Measurements from ENCODE around the gene FAM217A.

Gene FAM217A

DNA sequence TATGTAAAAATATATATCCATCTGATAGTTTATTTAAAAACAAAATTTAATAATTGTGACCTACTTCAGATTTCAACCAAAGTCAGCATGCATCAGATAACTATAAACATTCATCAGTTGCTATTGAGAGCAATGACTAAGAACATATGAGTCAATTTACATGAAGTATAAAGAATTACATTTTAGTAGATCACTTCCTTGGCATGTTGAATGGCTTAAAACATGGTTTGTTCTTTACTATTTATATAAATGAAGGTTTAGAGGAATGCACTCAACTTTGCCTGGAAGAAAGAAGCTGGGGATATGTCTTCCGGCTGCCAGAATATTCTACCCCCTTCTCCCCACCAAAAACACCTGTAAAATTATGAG, 6.4 kb upstream of the FAM217A start:
- no peak for FAIRE-seq
- DNase-seq (ENCODE audit: insufficient read length, low spot score), result no peak

GRCh38 chr6:4084444-4085331, 5.8 kb upstream of the FAM217A start:
- FAIRE-seq (no peak), DNase-seq (ENCODE audit: insufficient read length, low spot score) (no peak)
- TF ChIP-seq POLR2A (IDR thresholded peaks at IDR 0.05; ENCODE audit: low read depth, low read length) (no peak), SPI1 (IDR thresholded peaks at IDR 0.05; ENCODE audit: low read depth, low read length) (no peak), PAX5 (IDR thresholded peaks at IDR 0.05; ENCODE audit: insufficient read depth, low read length, severe bottlenecking) (no peak), TAF1 (IDR thresholded peaks at IDR 0.05; ENCODE audit: low read depth, low read length) (no peak), POLR2AphosphoS5 (IDR thresholded peaks at IDR 0.05; ENCODE audit: low read depth, low read length) (no peak), POU2F2 (IDR thresholded peaks at IDR 0.05; ENCODE audit: low read depth, low read length) (no peak)

More for the DNA sequence above, 6.4 kb upstream of the FAM217A start:
- TF ChIP-seq PAX5 (IDR thresholded peaks at IDR 0.05; ENCODE audit: insufficient read depth, low read length, severe bottlenecking), result no peak
- TF ChIP-seq SPI1 (IDR thresholded peaks at IDR 0.05; ENCODE audit: low read depth, low read length), result no peak
- no peak for TF ChIP-seq POU2F2 (IDR thresholded peaks at IDR 0.05; ENCODE audit: low read depth, low read length)
- no peak for TF ChIP-seq TAF1 (IDR thresholded peaks at IDR 0.05; ENCODE audit: low read depth, low read length)
- TF ChIP-seq POLR2AphosphoS5 (IDR thresholded peaks at IDR 0.05; ENCODE audit: low read depth, low read length), result no peak
- TF ChIP-seq POLR2A (IDR thresholded peaks at IDR 0.05; ENCODE audit: low read depth, low read length), result no peak

DNA sequence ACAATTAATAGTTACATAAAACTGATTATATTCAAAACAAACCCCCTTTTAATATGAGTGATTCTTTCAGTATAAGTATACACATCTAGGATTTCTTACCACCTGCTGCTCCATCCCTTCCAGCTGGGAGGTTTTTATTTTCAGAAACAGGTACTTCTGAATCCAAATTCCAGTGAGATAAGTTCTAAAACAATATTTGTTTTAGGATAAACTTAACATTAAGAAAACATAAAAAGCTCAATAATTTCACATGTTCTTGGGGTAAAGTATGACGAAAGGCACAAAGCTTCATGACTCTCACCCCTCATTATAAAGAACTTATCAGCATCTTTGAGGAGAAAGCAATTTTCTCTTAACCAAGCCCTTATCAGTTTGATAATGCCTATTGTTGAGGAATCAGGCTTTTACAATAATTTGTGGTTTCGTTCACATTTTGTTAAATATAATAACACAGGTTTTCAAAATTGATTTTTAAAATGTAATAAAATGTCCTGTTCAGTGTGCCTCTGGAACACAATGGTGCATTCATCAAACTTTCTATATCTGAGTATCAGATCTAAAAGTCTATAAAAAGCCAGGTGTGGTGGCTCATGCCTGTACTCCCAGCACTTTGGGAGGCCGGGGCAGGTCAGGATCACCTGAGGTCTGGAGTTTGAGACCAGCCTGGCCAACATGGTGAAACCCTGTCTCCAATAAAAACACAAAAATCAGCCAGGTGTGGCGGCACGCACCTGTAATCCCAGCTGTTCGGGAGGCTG, 4.3 kb downstream of the FAM217A start:
- DNase-seq (ENCODE audit: insufficient read length, low spot score) (no peak), FAIRE-seq (no peak)
- TF ChIP-seq TAF1 (IDR thresholded peaks at IDR 0.05; ENCODE audit: low read depth, low read length), result no peak
- TF ChIP-seq POLR2AphosphoS5 (IDR thresholded peaks at IDR 0.05; ENCODE audit: low read depth, low read length), result no peak
- no peak for TF ChIP-seq PAX5 (IDR thresholded peaks at IDR 0.05; ENCODE audit: insufficient read depth, low read length, severe bottlenecking)
- TF ChIP-seq POLR2A (IDR thresholded peaks at IDR 0.05; ENCODE audit: low read depth, low read length), result no peak
- TF ChIP-seq POU2F2 (IDR thresholded peaks at IDR 0.05; ENCODE audit: low read depth, low read length), result no peak
- TF ChIP-seq SPI1 (IDR thresholded peaks at IDR 0.05; ENCODE audit: low read depth, low read length), result no peak

- no peak for FAIRE-seq
- DNase-seq (ENCODE audit: insufficient read length, low spot score), result no peak
Measured at GRCh38 chr6:4071330-4071729, 7.6 kb downstream of the FAM217A start.

DNA sequence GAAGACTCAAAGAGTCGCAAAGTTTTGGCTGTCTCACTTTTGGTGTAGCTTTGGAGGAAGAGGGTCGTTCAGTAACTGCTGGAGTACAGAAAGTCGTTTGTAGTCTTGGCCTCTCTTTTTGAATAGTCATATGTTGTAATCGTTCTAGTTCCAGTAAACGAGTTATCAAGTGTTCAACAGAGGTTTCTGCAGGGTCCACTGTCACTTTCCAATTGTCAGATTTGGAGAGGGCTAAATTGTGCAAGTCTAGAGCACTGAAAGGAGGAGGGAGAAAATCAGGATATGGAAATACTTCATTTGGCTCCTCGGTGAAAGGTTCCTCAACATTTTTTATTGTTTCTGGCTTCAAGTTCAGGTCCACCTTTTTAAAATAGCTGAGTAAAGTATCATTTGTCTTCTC, 9.7 kb downstream of the FAM217A start:
- TF ChIP-seq PAX5 (IDR thresholded peaks at IDR 0.05; ENCODE audit: insufficient read depth, low read length, severe bottlenecking), result no peak
- TF ChIP-seq POLR2A (IDR thresholded peaks at IDR 0.05; ENCODE audit: low read depth, low read length), result no peak
- no peak for TF ChIP-seq POLR2AphosphoS5 (IDR thresholded peaks at IDR 0.05; ENCODE audit: low read depth, low read length)
- no peak for TF ChIP-seq SPI1 (IDR thresholded peaks at IDR 0.05; ENCODE audit: low read depth, low read length)
- TF ChIP-seq TAF1 (IDR thresholded peaks at IDR 0.05; ENCODE audit: low read depth, low read length), result no peak
- no peak for TF ChIP-seq POU2F2 (IDR thresholded peaks at IDR 0.05; ENCODE audit: low read depth, low read length)
- FAIRE-seq, result no peak
- DNase-seq (ENCODE audit: insufficient read length, low spot score), result no peak

More at GRCh38 chr6:4071330-4071729, 7.6 kb downstream of the FAM217A start:
- no peak for TF ChIP-seq POLR2AphosphoS5 (IDR thresholded peaks at IDR 0.05; ENCODE audit: low read depth, low read length)
- no peak for TF ChIP-seq TAF1 (IDR thresholded peaks at IDR 0.05; ENCODE audit: low read depth, low read length)
- no peak for TF ChIP-seq POLR2A (IDR thresholded peaks at IDR 0.05; ENCODE audit: low read depth, low read length)
- TF ChIP-seq SPI1 (IDR thresholded peaks at IDR 0.05; ENCODE audit: low read depth, low read length), result no peak
- TF ChIP-seq POU2F2 (IDR thresholded peaks at IDR 0.05; ENCODE audit: low read depth, low read length), result no peak
- TF ChIP-seq PAX5 (IDR thresholded peaks at IDR 0.05; ENCODE audit: insufficient read depth, low read length, severe bottlenecking), result no peak

- TF ChIP-seq SPI1 (IDR thresholded peaks at IDR 0.05; ENCODE audit: low read depth, low read length), result no peak
- no peak for TF ChIP-seq TAF1 (IDR thresholded peaks at IDR 0.05; ENCODE audit: low read depth, low read length)
- no peak for TF ChIP-seq POLR2AphosphoS5 (IDR thresholded peaks at IDR 0.05; ENCODE audit: low read depth, low read length)
- no peak for TF ChIP-seq PAX5 (IDR thresholded peaks at IDR 0.05; ENCODE audit: insufficient read depth, low read length, severe bottlenecking)
- TF ChIP-seq POLR2A (IDR thresholded peaks at IDR 0.05; ENCODE audit: low read depth, low read length), result no peak
- TF ChIP-seq POU2F2 (IDR thresholded peaks at IDR 0.05; ENCODE audit: low read depth, low read length), result no peak
- no peak for DNase-seq (ENCODE audit: insufficient read length, low spot score)
- FAIRE-seq, result no peak
Measured at GRCh38 chr6:4067673-4068072, 11.3 kb downstream of the FAM217A start.

DNA sequence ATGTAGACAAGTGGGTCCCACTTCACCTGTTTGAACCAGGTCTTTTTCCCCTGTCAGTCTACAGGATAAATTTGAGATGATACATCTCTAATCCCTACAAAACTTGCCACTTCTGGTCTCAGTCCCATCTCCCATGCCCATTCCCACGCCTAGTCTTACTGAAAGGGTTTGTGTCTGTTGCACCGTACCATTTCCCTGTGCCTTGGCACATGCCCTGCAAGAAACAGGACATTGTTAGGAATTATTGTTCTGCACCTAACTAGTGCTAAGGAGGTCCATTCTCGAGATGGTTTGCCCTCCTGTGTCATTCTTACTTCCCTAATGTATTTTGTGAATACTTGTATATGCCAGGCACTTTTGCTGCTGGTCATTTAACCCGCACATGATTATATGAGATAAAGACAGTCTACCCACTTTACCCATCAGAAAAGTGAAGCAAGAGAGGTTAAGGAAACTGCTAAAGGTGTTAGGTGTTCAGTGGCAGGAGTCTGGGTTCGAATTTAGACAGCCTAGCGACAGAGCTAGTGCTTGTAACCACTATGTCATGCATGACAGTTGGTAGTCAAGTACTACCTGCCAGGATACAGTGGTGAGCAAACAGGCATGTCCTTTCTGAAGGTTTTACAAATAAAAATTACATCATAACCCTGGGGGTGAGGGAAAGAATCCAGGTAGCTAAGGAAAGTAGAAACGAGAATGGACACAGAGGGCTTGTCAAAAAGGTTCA, 12.7 kb downstream of the FAM217A start:
- FAIRE-seq (no peak), DNase-seq (ENCODE audit: insufficient read length, low spot score) (no peak)

GRCh38 chr6:4059115-4059777, 19.7 kb downstream of the FAM217A start:
- TF ChIP-seq POU2F2 (IDR thresholded peaks at IDR 0.05; ENCODE audit: low read depth, low read length), result no peak
- TF ChIP-seq TAF1 (IDR thresholded peaks at IDR 0.05; ENCODE audit: low read depth, low read length), result no peak
- no peak for FAIRE-seq

More for the DNA sequence above, 12.7 kb downstream of the FAM217A start:
- TF ChIP-seq SPI1 (IDR thresholded peaks at IDR 0.05; ENCODE audit: low read depth, low read length) (no peak), POLR2AphosphoS5 (IDR thresholded peaks at IDR 0.05; ENCODE audit: low read depth, low read length) (peak; percentile 50; the same call in 1 of the 2 replicates), POLR2A (IDR thresholded peaks at IDR 0.05; ENCODE audit: low read depth, low read length) (0 out of 2 replicates have a peak, but pooled peaks have one; percentile 32), POU2F2 (IDR thresholded peaks at IDR 0.05; ENCODE audit: low read depth, low read length) (no peak), PAX5 (IDR thresholded peaks at IDR 0.05; ENCODE audit: insufficient read depth, low read length, severe bottlenecking) (no peak), TAF1 (IDR thresholded peaks at IDR 0.05; ENCODE audit: low read depth, low read length) (no peak)

More at GRCh38 chr6:4059115-4059777, 19.7 kb downstream of the FAM217A start:
- DNase-seq (ENCODE audit: insufficient read length, low spot score), result no peak

Data from GM12891 (cell line).